ENCODE data around the gene ASH1L.
A peak's percentile ranks its signal among the peaks of the same experiment; 100 is the strongest.
"Not testable (repeated sequence)": the region's sequence is repeated elsewhere in the genome, so short reads cannot be mapped to it uniquely, and the experiment has no call there.

The ASH1L gene

DNA sequence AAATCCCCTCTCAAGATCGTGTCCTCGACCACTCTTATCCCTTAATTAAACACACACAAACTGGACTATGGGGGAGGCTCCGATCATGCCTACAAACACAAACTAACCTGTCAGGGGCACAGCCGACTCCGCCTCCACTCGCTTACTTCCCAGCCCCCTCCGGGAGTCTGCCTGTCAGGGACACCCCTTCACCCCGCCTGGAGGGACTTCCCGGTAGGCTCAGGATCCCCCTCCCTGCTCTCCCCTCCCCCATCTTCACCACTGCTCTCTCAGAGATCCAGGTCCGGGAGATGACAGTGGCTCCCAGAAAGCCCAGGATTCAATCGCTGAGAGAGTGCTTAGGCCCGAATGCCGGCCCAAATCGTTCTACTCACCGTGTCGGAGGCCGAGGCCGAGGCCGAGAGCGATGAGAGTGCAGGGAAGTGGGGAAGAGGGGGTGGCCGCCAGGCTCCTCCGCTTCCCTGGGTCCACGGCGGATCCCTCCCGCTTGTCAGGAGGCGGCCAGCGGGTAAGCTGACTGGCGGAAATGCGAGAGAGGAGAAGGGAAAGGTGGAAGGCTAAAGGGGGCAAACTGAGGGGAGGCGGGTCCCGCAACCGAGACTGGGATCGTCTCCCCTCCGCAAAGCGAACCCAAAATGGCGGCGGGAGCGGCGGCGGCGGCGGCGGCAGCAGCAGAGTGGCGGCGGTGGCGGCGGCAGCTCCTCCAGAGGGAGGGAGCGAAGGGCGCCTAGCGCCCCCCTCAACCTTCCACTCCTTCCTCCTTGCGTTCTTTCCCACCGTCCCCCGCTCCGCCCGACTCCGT is 623 bp downstream of the ASH1L start:
- DNase-seq (ENCODE audit: low read depth): peak; percentile 54

DNA sequence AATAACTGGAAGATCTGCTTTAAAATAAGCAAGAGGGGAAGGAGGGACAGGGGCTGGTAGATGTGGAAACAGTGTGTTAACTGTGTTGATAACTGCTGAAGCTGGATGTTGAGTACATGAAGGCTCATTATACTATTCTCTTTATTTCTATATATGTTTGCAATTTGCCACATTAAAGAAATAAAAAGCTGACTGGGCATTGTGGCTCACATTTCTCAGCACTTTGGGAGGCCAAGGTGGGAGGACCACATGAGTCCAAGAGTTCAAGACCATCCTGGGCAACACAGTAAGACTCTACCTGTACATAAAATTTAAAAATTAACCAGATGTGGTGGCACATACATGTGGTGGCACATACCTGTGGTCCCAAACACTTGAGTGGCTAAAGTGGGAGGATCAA is 6.7 kb downstream of the ASH1L start:
- no peak for DNase-seq (ENCODE audit: low read depth)

DNA sequence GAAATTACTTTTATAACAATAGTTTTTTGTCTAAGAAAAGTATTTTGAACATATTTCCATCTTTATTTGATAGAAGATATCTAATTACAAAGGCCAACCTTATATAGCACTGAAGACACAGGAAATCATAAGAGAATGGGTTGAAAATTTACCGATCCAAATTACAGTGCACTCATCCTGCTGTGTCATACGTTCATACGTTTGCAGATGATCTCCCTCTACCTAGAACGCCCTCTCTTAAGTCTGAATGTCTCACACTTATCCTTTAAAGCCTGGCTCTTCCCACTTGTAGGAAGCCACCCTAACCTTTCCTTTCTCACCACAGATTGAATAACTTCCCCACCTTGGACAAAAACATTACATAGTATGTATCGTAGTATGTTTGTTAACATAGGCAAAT is 9.3 kb downstream of the ASH1L start:
- DNase-seq (ENCODE audit: low read depth): no peak

DNA sequence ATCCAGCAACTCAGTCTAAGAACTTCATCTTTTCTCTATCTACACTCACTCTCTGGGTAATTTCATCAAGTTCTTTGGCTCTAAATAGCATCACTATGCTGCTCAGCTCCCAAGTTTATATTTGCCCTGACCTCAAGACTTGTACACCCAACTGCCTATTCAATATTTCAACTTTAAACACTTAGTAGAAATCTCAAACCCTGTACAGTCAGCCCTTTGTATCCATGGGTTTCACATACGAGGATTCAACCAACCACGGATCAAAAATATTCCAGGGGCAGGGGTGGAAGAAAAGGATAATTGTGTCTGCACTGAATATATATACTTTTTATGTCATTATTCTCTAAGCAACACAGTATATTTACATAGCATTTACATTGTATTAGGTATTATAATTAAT is 13.9 kb downstream of the ASH1L start:
- no peak for DNase-seq (ENCODE audit: low read depth)

DNA sequence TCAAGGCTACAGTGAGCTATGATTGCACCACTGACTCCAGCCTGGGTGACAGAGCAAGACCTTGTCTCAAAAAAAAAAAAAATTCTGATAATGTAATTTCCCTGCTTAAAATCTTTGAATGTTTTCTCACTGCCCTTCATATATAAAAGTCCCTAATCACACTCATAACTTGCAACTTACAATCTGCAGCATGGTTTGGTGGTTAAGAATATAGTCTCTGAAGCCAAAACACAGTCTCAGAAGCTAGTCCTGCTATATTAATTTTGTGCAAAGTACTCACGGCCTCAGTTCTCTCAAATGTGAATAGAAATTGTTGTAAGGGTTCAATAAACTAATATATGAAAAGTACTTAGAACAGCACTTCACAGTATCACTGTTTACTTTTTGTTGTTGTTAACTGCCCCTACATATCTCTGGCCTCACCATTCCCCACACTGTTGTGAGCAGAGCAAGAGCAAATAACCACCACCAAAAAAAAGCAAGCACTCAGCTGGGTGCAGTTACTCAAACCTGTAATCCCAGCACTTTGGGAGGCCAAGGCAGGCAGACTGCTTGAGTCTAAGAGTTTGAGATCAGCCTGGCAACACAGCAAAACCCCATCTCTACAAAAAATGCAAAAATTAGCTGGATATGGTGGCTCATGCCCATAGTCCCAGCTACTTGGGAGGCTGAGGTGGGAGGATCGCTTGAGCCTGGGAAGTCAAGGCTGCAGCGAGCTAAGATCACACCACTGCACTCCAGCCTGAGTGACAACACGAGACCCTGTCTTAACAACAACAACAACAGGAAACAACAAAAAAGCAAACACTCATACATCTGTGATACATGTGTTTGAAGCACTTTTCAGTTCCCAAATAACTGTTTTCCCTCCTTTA is 22.4 kb downstream of the ASH1L start:
- DNase-seq (ENCODE audit: low read depth): no peak

DNA sequence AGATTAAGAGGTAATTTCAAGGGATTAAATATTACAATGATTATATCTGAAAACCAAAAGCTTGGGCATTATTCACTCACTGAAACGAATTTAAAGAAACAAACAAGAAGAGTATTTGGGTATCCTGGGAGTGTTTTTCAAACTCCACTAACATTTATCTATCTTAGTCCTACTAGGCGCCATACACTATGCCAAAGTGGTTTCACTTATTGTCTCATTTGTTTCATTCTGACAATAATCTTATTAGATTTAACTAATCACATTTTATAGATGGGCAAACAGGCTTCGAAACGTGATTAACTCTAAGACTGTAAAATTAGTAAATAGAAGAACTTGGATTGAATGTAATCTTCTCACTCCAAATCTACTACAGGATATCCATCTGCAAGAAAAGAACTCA is 25.4 kb downstream of the ASH1L start:
- DNase-seq (ENCODE audit: low read depth): no peak

DNA sequence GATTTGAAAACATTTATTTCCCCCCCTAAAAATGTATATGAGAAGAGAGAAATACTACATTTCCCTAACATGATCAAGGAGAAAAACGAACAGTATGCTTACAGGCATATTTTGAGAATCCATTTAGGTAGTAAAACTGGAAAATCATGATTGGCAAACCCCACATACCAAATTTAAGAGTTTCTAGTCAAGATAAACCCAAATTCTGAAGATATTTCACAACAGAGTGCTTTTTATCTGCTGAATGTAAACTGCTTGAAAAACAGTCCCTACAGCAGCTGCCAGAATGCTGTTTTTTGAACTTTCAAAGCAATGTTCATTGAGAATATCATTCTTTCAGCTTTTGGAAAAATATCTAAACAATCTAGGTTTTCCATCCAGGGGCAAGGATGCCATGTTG is 31.0 kb downstream of the ASH1L start:
- peak; percentile 39 for DNase-seq (ENCODE audit: low read depth)

DNA sequence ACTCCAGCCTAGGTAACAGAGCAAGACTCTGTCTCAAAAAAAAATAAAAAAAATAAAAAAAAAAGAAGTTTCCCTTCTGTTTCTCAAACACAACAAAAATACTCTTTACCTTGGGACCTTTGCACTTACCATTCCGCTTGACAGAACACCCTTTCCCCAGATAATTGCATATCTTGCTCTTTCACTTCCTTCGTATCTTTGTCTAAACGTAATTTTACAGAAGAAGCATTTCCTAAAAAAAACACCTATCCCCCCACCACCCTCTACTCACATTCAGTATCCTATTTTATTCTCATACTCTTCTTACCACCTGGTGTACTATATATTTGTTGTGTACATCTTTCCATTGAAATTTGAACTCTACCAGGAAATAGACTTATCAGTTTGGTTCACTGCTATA is 32.7 kb downstream of the ASH1L start:
- no peak for DNase-seq (ENCODE audit: low read depth)

DNA sequence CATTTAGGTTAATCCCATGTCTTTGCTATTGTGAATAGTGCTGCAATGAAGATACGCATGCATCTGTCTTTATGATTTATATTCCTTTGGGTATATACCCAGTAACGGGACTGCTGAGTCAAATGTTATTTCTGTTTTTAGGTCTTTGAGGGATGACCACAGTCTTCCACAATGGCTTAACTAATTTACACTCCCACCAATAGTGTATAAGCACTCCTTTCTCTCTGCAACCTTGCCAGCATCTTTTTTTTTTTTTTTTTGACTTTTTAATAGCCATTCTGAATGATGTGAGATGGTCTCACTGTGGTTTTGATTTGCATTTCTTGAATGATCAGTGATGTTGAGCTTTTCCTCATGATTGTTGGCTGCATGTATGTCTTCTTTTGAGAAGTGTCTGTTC is 33.5 kb downstream of the ASH1L start:
- DNase-seq (ENCODE audit: low read depth): no peak

DNA sequence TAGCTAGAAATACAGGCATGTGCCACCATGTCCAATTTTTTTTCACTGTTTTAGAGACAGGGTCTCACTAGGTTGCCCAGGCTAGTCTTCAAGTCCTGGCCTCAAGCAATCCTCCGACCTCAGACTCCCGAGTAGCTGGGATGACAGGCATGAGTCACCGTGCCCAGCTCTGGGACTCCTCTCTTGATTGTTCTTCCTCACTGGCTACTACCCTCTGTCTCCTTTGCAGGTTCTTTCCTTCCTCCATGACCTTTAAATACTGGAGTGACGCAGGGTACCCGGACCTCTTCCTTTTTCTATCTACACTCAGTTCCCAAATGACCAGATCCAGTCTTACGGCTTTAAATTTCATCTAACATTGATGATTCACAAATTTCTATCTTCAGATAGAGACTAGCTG is 34.9 kb downstream of the ASH1L start:
- DNase-seq (ENCODE audit: low read depth): peak; percentile 36

DNA sequence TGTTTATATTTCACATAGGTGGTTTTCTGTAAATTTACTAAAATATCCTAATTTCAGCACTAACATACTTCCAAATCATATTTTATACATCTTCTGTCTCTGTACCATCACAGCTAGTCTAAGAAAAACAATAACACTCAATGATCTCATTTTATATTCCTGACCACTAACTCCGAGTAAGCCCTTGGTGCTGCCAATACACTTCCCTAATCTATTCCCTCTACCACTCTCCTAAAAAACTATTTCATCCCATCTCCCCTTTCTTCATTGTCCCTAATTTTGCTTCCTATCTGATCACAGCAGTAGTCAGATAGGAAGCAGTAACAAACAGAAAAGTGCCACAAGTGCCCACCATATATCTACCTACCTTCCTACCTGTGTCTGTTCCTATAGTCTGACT is 36.2 kb downstream of the ASH1L start:
- DNase-seq (ENCODE audit: low read depth): no peak

DNA sequence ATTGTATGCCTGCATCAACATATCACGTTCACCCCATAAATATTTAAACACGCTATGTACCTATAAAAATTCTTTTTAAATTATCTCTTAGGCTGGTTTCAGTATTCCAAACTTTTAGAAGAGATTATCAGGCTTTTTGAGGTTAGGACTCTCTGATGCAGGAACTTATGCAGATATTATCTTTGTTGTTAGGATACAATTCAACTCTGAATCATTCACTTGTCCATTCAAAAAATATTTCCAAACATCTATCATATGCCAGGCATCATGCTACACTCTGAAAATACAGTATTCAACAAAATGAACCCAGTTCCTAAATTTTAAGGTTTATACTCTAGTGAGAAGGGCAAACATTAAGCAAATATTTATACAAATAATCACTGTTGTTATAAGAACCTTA is 40.5 kb downstream of the ASH1L start:
- no peak for DNase-seq (ENCODE audit: low read depth)

DNA sequence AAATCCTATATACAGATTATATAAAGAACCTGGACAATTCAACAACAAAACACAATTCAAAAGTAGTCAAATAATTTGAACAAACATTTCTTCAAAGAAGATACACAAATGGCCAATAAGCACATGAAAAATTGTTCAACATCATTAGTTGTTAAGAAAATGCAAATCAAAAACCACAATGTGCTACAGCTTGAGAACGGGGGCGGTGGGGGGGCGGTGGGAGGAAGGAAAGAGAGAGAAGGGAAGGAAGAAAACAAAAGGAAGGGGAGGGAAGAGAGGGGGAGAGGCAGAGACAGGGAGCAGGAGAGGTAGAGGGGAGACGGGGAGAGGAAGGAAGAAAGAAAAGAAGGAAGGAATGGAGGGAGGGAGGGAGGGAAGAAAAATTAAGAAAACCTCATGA is 44.1 kb downstream of the ASH1L start:
- DNase-seq (ENCODE audit: low read depth): no peak

DNA sequence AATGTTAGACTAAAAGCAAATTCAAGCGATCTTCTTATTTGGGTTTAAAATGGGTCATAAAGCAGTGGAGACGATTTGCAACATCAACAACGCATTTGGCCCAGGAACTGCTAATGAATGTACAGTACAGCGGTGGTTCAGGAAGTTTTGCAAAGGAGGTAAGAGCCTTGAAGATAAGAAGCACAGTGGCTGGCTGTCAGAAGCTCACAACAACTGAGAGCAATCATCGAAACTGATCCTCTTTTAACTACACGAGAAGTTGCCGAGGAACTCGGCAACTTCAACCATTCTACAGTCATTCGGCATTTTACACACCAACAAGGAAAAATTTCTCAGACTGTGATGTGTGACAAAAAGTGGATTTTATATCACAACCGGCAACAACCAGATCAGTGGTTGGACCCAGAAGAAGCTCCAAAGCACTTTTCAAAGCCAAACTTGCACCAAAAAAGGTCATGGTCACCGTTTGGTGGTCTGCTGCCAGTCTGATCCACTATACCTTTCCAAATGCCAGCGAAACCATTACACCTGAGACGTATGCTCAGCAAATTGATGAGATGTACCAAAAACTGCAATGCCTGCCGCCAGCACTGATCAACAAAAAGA is 47.9 kb downstream of the ASH1L start:
- no peak for DNase-seq (ENCODE audit: low read depth)

DNA sequence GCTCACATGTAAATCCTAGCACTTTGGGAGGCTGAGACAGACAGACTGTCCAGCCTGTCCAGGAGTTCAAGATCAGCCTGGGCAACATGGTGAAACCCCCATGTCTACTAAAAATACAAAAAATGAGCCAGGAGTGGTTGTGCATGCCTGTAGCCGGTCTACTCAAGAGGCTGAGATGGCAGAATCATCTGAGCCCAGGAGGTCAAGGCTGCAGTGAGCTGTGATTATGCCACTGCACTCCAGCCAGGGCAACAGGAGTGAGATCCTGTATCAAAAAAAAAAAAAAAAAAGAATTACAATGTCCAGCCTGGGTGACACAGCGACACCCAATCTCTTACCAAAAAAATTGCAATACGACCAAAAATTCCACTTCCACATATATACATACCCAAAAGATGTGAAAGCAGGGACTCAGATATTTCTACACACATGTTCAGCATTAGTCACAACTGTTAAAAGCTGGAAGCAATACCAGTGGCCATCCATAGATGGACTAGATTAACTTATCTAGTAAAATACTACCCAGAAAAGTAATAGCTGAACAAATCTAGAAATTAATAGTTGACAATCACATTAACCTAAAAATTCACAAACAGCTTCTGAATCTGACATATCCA is 49.2 kb downstream of the ASH1L start:
- DNase-seq (ENCODE audit: low read depth): peak; percentile 69

DNA sequence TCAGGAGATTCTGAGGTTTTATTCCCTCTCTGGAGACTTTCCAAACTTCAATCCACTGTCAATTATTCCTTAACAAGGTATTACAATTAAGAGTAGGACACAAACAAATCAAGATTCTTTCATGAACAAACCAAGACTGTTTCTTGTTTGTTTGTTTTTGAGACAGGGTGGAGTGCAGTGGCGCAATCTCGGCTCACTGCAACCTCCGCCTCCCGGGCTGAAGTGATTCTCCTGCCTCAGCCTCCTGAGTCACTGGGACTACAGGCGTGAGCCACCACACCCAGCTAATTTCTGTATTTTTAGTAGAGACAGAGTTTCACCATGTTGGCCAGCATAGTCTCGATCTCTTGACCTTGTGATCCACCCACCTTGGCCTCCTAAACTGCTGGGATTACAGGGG is 51.2 kb downstream of the ASH1L start:
- not testable (repeated sequence) for DNase-seq (ENCODE audit: low read depth)

DNA sequence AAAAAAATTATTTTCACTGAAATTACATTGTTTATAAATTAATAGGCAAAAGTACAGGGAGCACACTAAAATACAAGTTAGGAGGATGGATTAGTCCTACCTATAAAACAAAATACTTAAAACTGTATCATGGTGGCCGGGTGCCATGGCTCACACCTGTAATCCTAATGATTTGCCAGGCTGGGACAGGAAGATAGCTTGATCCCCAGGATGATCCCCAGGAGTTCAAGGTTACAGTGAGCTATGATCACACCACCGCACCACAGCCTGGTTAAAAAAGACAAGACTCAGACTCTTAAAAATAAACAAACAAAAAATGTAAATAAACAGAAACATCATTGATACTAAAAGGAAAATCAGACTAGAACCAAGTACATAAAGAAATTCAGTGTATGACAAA is 53.5 kb downstream of the ASH1L start:
- DNase-seq (ENCODE audit: low read depth): no peak

DNA sequence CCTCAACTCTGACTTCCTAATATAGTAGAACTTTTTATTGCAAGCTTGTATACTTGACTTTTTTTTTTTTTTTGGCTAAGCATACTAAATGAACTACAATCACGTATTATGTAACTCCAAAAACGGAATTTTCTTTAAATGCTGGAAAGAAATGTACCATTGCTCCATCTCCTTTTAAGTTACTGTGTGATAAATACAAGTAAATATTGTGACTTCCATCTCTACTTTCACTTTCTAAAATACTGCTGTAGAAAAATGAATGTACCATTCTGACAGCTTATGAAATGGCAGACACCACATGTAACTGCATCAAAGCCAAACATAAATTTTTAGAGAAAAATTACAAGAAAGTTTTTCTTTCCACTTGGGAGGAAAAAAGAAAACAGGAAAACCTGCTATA is 54.7 kb downstream of the ASH1L start:
- DNase-seq (ENCODE audit: low read depth): peak; percentile 30

DNA sequence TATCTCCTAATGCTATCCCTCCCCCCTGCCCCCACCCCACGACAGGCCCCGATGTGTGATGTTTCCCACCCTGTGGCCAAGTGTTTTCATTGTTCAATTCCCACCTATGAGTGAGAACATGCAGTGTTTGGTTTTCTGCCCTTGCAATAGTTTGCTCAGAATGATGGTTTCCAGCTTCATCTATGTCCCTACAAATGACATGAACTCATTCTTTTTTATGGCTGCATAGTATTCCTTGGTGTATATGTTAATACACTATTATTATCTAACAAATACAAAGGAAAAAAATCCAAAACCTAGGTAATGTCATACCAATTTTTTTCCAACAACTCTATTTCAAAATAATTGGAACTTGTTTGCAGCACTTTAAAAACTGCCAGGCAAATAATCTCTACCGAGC is 56.6 kb downstream of the ASH1L start:
- not testable (repeated sequence) for DNase-seq (ENCODE audit: low read depth)

DNA sequence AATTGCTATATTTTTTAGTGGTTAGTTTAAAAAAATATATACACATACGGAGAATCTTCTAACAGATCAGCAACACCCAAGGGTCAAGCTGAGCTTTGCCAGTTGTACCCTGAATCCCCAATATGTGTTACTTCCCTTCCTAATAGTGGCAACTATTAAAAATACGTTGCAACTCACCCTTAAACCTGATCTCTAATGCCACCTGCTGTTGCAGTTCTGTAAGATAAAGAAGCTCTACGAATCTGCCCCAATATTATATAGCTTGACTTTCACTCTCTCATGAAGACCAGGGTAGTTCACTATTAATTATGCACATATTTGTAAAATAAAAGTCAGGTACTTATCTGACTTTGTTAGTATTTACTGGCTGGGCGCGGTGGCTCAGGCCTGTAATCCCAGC is 58.4 kb downstream of the ASH1L start:
- DNase-seq (ENCODE audit: low read depth): peak; percentile 40

DNA sequence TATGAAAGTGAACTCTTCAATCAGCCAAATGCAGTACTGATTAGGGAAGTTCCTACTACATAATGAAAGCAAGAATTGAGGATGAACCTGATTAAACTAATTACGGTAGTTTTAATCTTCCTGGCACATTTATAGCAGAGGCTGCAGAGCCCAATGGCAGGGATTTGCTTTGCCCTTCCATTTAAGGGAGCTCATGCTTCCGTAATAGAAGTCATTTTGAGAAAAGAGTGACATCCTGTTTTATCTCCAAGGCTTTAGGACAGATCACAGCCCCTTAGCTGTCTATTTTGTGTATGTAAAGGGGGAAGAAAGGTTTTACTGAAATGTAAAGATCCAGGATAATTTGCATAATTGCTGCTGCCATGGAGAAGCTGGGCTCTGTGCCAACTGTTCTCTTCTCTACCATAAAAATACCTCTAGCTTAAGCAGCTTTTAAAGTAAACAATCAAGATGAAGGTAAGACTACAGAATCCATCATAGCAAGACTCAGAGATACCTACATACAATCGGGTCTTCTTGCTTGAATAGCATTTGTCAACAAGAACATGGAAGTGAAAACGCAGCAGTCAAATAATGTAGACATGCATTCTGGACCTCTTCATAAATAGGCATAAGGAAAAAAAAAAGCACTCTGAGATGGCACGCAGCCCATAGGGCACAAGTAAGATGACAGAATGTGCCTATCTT is 62.5 kb downstream of the ASH1L start:
- DNase-seq (ENCODE audit: low read depth): peak; percentile 25

DNA sequence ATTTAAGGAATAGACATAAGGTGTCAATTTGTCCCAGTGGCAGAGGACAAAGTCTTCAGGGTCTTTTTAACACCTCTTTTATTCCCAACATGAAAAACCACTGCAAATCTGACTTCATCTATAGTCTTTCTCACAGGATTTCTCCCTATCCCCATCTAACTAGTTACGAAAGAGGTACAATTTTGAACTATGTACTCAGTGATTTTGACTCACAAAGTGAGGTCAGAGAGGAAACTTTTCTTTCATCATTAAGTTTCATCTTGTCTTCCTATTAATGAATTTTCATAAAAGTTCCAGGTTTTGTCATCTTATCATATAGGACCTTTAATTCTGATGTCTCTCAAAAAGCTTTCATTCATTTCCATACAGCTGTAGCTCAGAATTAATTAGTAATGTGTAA is 63.3 kb downstream of the ASH1L start:
- peak; percentile 26 for DNase-seq (ENCODE audit: low read depth)

All from iris pigment epithelial cell (primary cell).